ENCODE data around the gene DPP6.

The DPP6 gene

GRCh38 chr7:154898973-154899855 lies 847.0 kb downstream of the DPP6 start:
- no peak for DNase-seq

- DNase-seq = no peak
Observed at GRCh38 chr7:154899862-154900261, 847.7 kb downstream of the DPP6 start.

DNA sequence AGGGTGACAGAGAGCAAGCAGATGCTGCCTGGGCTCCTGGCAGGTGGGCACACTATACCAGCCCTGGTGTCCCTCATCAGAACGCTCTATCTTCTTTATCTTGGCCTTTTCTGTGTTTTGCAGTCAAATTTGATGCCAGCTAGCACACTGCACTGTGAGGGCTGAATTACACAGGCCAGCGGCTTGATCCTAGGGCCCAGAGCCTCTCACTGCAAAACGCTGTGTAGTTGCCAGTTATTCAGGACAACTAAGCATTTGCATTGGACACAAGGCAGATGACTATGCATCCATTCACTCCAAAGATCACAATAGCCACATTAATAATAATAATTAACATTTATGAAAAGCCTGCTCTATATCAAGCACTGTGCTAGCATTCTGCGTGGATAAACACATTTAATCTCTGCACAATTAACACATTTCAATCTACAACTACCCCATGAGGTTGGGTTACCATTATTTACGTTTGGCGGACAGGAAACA lies 850.4 kb downstream of the DPP6 start:
- DNase-seq = no peak

GRCh38 chr7:154903083-154903731 lies 851.0 kb downstream of the DPP6 start:
- DNase-seq = no peak

DNA sequence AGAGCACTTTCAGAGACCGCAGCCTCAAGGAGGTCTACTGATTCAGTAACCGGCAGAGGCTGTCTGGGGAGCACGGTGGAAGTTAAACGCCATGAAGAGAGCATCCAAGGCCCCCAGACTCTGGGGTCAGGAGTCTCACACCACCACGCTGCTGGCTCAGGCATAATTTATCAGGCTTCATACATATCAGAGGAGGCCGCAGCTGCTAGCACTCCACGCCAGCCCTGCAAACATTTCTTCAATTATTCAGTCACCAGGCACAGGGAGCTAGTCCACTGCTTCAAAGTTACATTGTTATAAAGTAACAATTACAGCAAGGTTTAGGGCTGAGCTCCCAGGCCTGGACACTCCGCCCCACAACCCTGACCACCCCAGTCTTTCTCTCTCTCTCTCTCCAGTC lies 852.9 kb downstream of the DPP6 start:
- DNase-seq = no peak

DNA sequence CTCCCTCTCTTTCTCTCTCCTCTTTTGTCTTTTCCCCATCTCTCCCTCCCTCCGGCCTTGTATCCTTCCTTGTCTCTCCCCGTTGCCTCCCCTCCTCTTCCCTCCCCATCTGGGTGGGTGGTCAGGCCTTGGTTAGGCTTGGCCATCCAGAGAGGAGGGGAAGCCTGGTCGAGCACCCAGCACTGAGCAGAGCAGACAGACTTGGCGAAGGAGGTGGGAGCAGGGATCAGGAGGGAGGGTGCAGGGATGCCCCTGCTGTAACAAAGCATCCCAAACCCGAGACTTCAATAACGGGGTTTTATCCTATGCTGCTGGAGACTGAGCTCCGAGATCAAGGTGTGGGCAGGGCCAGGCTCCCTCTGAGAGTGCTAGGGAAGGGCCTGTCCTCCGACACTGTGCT lies 853.4 kb downstream of the DPP6 start:
- DNase-seq = no peak

GRCh38 chr7:154906201-154906600 lies 854.0 kb downstream of the DPP6 start:
- DNase-seq = no peak

- no peak for DNase-seq
Observed at GRCh38 chr7:154906736-154907355, 854.6 kb downstream of the DPP6 start.

- DNase-seq = no peak
Observed at GRCh38 chr7:154907651-154908620, 855.7 kb downstream of the DPP6 start.

GRCh38 chr7:154909241-154910105 lies 857.3 kb downstream of the DPP6 start:
- DNase-seq = no peak

- no peak for DNase-seq
Observed at GRCh38 chr7:154910125-154910524, 857.9 kb downstream of the DPP6 start.

DNA sequence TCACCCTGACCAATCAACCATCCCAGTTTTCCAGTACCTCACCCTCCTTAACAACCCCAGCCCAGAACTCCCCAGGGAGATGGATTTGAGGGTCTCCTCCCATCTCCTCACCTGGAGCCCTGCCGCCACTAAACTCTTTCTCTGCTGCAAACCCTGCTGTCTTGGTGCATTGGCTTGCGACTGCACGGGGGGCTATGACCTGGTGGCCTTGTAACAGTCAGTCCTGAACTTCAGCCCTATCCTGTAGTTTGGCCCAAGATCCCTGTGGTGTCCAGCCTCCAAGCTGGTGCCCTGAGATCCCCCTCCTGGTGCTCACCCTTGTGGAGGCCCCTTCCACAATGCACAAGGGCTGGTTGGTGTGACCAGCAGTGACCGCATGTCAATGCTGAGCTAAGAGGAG lies 858.8 kb downstream of the DPP6 start:
- no peak for DNase-seq

DNA sequence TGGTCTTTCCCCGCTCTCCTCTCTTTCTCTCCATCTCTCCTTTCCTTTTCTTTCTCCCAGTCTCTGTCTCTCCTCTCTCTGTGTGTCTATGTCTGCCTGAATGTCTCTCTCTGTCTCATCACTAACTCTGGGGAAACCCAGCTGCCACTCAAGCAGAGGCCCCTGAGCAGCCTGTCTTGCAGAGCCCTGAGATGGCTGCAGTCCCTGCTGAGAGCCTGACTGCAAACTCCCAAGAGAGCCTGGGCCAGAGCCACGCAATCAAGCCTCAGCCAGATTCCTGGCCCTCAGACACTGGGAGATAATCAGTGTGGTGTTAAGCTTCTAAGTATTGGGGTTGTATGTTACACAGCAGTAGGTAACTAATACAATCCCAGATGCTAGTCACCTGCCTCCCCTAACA lies 859.2 kb downstream of the DPP6 start:
- DNase-seq = no peak

DNA sequence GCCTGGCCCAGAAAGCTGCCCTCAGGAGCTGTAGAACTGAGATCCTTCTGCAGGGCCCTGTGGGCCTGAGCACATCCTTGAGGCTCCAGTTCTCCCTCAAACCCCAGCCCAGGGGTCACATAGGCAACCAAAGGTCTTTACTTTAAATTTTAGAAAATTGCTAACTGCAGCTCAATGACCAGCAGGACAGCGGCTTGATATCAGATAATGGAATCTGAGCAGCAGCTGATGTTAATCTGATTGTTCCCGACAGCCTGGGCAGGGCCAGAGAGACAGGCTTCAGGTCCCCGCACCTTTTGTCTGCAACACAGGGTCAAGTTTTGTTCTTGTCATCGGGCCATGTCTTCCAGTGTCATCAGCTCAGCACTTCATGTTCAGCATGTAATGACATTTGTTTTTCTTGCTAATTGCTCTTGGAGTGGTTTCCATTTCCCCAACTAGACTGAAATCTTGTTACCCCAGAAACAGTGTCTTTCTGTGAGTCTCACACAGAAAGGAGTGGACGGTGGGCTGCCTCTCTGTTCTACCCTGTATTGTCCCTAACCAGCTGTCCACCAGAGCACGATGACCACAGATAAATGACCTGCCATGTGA lies 859.8 kb downstream of the DPP6 start:
- DNase-seq = no peak

- no peak for DNase-seq
Observed at GRCh38 chr7:154912871-154913637, 860.9 kb downstream of the DPP6 start.

GRCh38 chr7:154913638-154914307 lies 861.6 kb downstream of the DPP6 start:
- DNase-seq = peak; percentile 89

DNA sequence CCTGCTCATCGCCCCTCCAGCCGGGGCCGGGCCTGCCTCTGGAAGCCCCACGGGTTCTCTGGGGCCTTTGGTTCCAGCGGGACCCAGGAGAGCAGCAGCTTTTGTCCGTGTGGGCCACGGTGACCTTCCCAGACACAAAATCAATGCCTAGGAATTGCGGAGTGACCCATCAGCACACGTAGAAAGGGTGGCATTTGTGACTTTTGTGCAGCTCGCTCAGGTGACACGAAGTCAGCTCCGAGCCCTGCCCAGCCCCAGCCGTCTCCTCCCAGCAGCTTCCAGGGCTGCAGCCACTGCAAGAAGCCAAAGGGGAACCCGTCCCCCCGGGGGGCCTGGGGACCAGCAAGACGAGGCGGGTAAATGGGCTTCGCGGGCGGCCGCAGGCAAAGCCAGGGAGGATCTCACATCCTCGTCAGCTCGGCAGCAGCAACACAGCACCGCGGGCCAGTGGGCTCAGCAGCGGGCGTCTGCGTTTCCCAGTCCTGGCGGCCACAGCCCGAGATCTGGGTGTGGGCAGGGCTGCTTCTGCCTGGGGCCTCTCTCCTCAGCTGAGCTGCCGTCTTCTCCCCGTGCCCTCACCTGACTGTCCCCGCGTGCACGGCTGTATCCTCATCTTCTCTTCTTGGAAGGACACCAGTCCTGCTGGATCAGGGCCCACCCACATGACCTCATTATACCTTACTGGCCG lies 862.3 kb downstream of the DPP6 start:
- DNase-seq = no peak

- DNase-seq = no peak
Observed at GRCh38 chr7:154914996-154915380, 862.8 kb downstream of the DPP6 start.

DNA sequence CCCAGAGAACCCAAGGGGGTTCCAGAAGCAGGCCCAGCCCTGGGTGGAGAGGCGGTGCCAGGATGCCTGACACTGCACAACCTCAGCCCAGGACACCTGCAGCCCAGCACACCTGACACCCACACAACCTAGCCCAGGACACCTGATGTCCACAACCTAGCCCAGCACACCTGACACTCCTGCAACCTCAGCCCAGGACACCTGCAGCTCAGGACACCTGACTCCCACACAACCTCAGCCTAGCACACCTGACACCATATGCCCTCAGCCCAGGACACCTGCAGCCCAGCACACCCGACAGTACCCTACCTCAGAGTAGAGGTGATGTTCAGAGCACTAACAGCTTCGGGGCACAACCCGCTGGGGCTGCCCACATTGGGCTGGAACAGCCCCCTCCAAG lies 863.4 kb downstream of the DPP6 start:
- DNase-seq = no peak
